Ascending aorta (tissue), 2 donors: ENCODE data around the gene SLC35F3. TPM values are rescaled to one million over a fixed set of nuclear protein-coding genes. Genes with fewer than 3 reads are reported as not detected.

Experiments
- DNase-seq, 2 donors: peaks; one replicate each; pipeline ENCODE4 v3.0.0-alpha.2; 2019; ENCODE audit warnings: low spot score in 2 of 2
- H3K27ac ChIP-seq, 2 donors: fragments of 200-600 bp; sonication (generic); one replicate each; pipeline ENCODE4 v1.5.1; 2016 to 2017; ENCODE audit warnings: mild to moderate bottlenecking in 1 of 2
- H3K27me3 ChIP-seq: fragments of 200-600 bp; sonication (generic); one replicate; pipeline ENCODE4 v1.5.1; 2017
- H3K36me3 ChIP-seq, 2 donors: fragments of 200-600 bp; sonication (generic); one replicate each; pipeline ENCODE4 v1.5.1; 2016
- H3K4me1 ChIP-seq, 2 donors: fragments of 200-600 bp; sonication (generic); one replicate each; pipeline ENCODE4 v1.5.1; 2016 to 2017; ENCODE audit warnings: mild to moderate bottlenecking in 1 of 2
- H3K4me3 ChIP-seq, 2 donors: fragments of 200-600 bp; sonication (generic); one replicate each; pipeline ENCODE4 v1.5.1; 2016 to 2017; ENCODE audit warnings: mild to moderate bottlenecking in 1 of 2
- H3K9me3 ChIP-seq, 2 donors: fragments of 200-600 bp; sonication (generic); one replicate each; pipeline ENCODE4 v1.5.1; 2016
- CTCF ChIP-seq, 3 experiments: fragments of 200-600 bp in 2 of 3; fragments of 450-650 bp in 1 of 3; sonication (generic) in 2 of 3; IDR thresholded peaks; one replicate each; pipeline ENCODE4 v1.5.1; 2016 to 2019; ENCODE audit warnings: antibody characterized with exemption in 3 of 3, mild to moderate bottlenecking in 1 of 3, moderate library complexity in 1 of 3
- intact Hi-C: fragments of 100-400 bp; cut with DNase I; formaldehyde crosslinking; loops from one replicate; pipeline ENCODE4 v1.15.1; 2023
- total RNA-seq: library from RNA; depleted of rRNA; stranded (reverse); fragments of >200 nt; gene quantifications from one replicate; pipeline ENCODE4 v1.1.0, GENCODE V29; 2016

Gene SLC35F3
- total RNA-seq, 1 donor from 2014 or later: 1.4 TPM

- Histone ChIP-seq H3K9me3 (no peaks in the 10 kb centered on the region), H3K4me3 (no peak overlapping the region), H3K27ac (no peak overlapping the region), H3K36me3 (no peaks in the 10 kb centered on the region), H3K27me3 (no peaks in the 10 kb centered on the region), H3K4me1 (no peaks in the 10 kb centered on the region)
- TF ChIP-seq CTCF (IDR thresholded peaks at IDR 0.05): no peak
- no peak for DNase-seq
- intact Hi-C loops: no loop called here
Measured at GRCh38 chr1:234163267-234163919, 258.9 kb downstream of the SLC35F3 start.

GRCh38 chr1:234164098-234164709, 259.7 kb downstream of the SLC35F3 start:
- no peaks in the 10 kb centered on the region for H3K9me3 ChIP-seq
- H3K36me3 ChIP-seq: no peaks in the 10 kb centered on the region
- no peaks in the 10 kb centered on the region for H3K4me1 ChIP-seq
- DNase-seq: no peak
- H3K4me3 ChIP-seq: no peak overlapping the region
- H3K27me3 ChIP-seq: no peaks in the 10 kb centered on the region
- no peak overlapping the region for H3K27ac ChIP-seq
- TF ChIP-seq CTCF (IDR thresholded peaks at IDR 0.05): no peak
- intact Hi-C loops: no loop called here

- DNase-seq: no peak
- H3K4me3 ChIP-seq: no peak overlapping the region
- intact Hi-C loops: no loop called here
- no peak for TF ChIP-seq CTCF (IDR thresholded peaks at IDR 0.05)
- no peaks in the 10 kb centered on the region for H3K4me1 ChIP-seq
- H3K27me3 ChIP-seq: no peaks in the 10 kb centered on the region
- H3K9me3 ChIP-seq: no peaks in the 10 kb centered on the region
- H3K36me3 ChIP-seq: no peaks in the 10 kb centered on the region
- no peak overlapping the region for H3K27ac ChIP-seq
Measured at GRCh38 chr1:234168061-234168724, 263.7 kb downstream of the SLC35F3 start.

- H3K27ac ChIP-seq: no peak overlapping the region
- DNase-seq: no peak
- H3K27me3 ChIP-seq: no peaks in the 10 kb centered on the region
- intact Hi-C loops: no loop called here
- no peak for TF ChIP-seq CTCF (IDR thresholded peaks at IDR 0.05)
- no peak overlapping the region for H3K4me3 ChIP-seq
- H3K9me3 ChIP-seq: no peaks in the 10 kb centered on the region
- no peaks in the 10 kb centered on the region for H3K4me1 ChIP-seq
- no peaks in the 10 kb centered on the region for H3K36me3 ChIP-seq
Measured at GRCh38 chr1:234169161-234169849, 264.8 kb downstream of the SLC35F3 start.

GRCh38 chr1:234170067-234170466, 265.6 kb downstream of the SLC35F3 start:
- Histone ChIP-seq H3K36me3 (no peaks in the 10 kb centered on the region), H3K4me1 (no peaks in the 10 kb centered on the region), H3K27ac (no peak overlapping the region), H3K4me3 (no peak overlapping the region), H3K9me3 (no peaks in the 10 kb centered on the region), H3K27me3 (no peaks in the 10 kb centered on the region)
- DNase-seq: no peak
- TF ChIP-seq CTCF (IDR thresholded peaks at IDR 0.05): no peak
- intact Hi-C loops: no loop called here
